SK-N-SH (cell line): ENCODE data around the gene ATP2B3. TPM values are rescaled to one million over a fixed set of nuclear protein-coding genes. Genes with fewer than 3 reads are reported as not detected.

Source experiments
- CTCF ChIA-PET: fragments of 300-600, 350-600 bp; formaldehyde crosslinking; extraction: SDS; loops from one replicate; lab custom pipeline; 2021; lab: Yijun Ruan, JAX
- POLR2A ChIA-PET: fragments of 350-600 bp; sonication (Branson Sonifier 250); formaldehyde crosslinking; extraction: SDS; loops from one replicate; lab custom pipeline; 2020; ENCODE audit warnings: antibody characterized with exemption, inconsistent platforms; lab: Yijun Ruan, JAX
- DNase-seq: peaks from one replicate; pipeline ENCODE4 v3.0.0; 2012
- H2AFZ ChIP-seq: fragments of 200-600 bp; sonication (generic); 2 replicates; pipeline ENCODE4 v1.8.1; 2016; ENCODE audit warnings: antibody characterized with exemption, mild to moderate bottlenecking, low read depth
- H3F3A ChIP-seq: fragments of 200-600 bp; sonication (generic); replicated peaks from 2 replicates; pipeline ENCODE3; 2016; ENCODE audit warnings: antibody characterized with exemption, mild to moderate bottlenecking; ENCODE audit not compliant: insufficient read depth
- H3K27ac ChIP-seq, 2 experiments: fragments of 200-500 bp in 1 of 2; fragments of 200-600 bp in 1 of 2; sonication (Bioruptor generic) in 1 of 2; sonication (generic), shearing (Covaris generic) in 1 of 2; 2 replicates each; pipeline versions ENCODE4 v1.5.1 to v1.6.1; 2014 to 2016; ENCODE audit warnings: low read depth in 2 of 2, inconsistent platforms in 1 of 2, low read length in 1 of 2, mild to moderate bottlenecking in 1 of 2, mixed read lengths in 1 of 2
- H3K27me3 ChIP-seq: fragments of 200-600 bp; sonication (generic), shearing (Covaris generic); 2 replicates; pipeline ENCODE4 v1.6.1; 2016; ENCODE audit warnings: mixed run types; ENCODE audit not compliant: insufficient read depth
- H3K36me3 ChIP-seq, 2 experiments: fragments of 200-500 bp in 1 of 2; fragments of 200-600 bp in 1 of 2; sonication (Bioruptor generic) in 1 of 2; sonication (generic) in 1 of 2; replicated peaks in 1 of 2; 2 replicates each; pipeline versions ENCODE3 to v1.5.1; 2014 to 2016; ENCODE audit warnings: low read length in 1 of 2, mild to moderate bottlenecking in 1 of 2; ENCODE audit not compliant: insufficient read depth in 2 of 2, control insufficient read depth in 1 of 2
- H3K4me1 ChIP-seq, 2 experiments: fragments of 200-500 bp in 1 of 2; fragments of 200-600 bp in 1 of 2; sonication (Bioruptor generic) in 1 of 2; sonication (generic), shearing (Covaris generic) in 1 of 2; 2 replicates each; pipeline versions ENCODE4 v1.5.1 to v1.6.1; 2014 to 2016; ENCODE audit warnings: low read depth in 1 of 2, low read length in 1 of 2, mixed run types in 1 of 2; ENCODE audit not compliant: insufficient read depth in 2 of 2, control insufficient read depth in 1 of 2
- H3K4me2 ChIP-seq: fragments of 200-600 bp; sonication (generic), shearing (Covaris generic); 2 replicates; pipeline ENCODE4 v1.6.1; 2017; ENCODE audit warnings: mixed run types
- H3K4me3 ChIP-seq, 2 experiments: fragments of 200-500 bp in 1 of 2; fragments of 200-600 bp in 1 of 2; sonication (Bioruptor generic) in 1 of 2; sonication (generic), shearing (Covaris generic) in 1 of 2; 2 replicates each; pipeline versions ENCODE4 v1.5.1 to v1.8.1; 2014 to 2016; ENCODE audit warnings: low read depth in 2 of 2, inconsistent platforms in 1 of 2, low read length in 1 of 2, mild to moderate bottlenecking in 1 of 2, mixed read lengths in 1 of 2, moderate library complexity in 1 of 2
- H3K79me2 ChIP-seq: fragments of 200-600 bp; sonication (generic); 2 replicates; pipeline ENCODE4 v1.8.1; 2017; ENCODE audit warnings: mild to moderate bottlenecking; ENCODE audit not compliant: insufficient read depth
- H3K9ac ChIP-seq: fragments of 200-600 bp; sonication (generic); 2 replicates; pipeline ENCODE4 v1.6.1; 2017; ENCODE audit warnings: mixed run types
- H3K9me2 ChIP-seq: fragments of 200-600 bp; sonication (generic); 2 replicates; pipeline ENCODE4 v1.6.1; 2017; ENCODE audit warnings: mixed run types
- H3K9me3 ChIP-seq: fragments of 200-600 bp; sonication (generic); 2 replicates; pipeline ENCODE4 v1.6.1; 2017; ENCODE audit warnings: mixed run types, mild to moderate bottlenecking, moderate library complexity
- H4K20me1 ChIP-seq: fragments of 200-600 bp; sonication (generic); 2 replicates; pipeline ENCODE4 v1.6.1; 2017; ENCODE audit warnings: mild to moderate bottlenecking, mixed run types; ENCODE audit not compliant: insufficient read depth
- CHD2 ChIP-seq: fragments of 150-350 bp; IDR thresholded peaks from 2 replicates; pipeline ENCODE4 v1.6.1; 2018; ENCODE audit warnings: low read length; ENCODE audit not compliant: partially characterized antibody
- ELF1 ChIP-seq: IDR thresholded peaks from 2 replicates; pipeline ENCODE4 v1.4.0; 2012
- EP300 ChIP-seq, 2 experiments: IDR thresholded peaks; 2 replicates each; pipeline versions ENCODE4 v1.4.0 to v1.6.1; 2012; ENCODE audit warnings: borderline replicate concordance in 1 of 2, low read depth in 1 of 2, low read length in 1 of 2
- FOXM1 ChIP-seq: IDR thresholded peaks from 2 replicates; pipeline ENCODE4 v1.4.0; 2012; ENCODE audit warnings: low read depth, mild to moderate bottlenecking
- GATA2 ChIP-seq: sonication (generic); formaldehyde crosslinking; IDR thresholded peaks from 2 replicates; pipeline ENCODE4 v1.5.0; 2020; ENCODE audit warnings: mild to moderate bottlenecking, missing genetic modification reagents
- MEF2A ChIP-seq: IDR thresholded peaks from 2 replicates; pipeline ENCODE4 v1.4.0; 2012; ENCODE audit warnings: low read depth, borderline replicate concordance
- POLR2AphosphoS5 ChIP-seq: IDR thresholded peaks from 2 replicates; pipeline ENCODE4 v1.6.1; 2012; ENCODE audit warnings: low read depth, low read length
- RFX5 ChIP-seq: IDR thresholded peaks from 2 replicates; pipeline ENCODE4 v1.6.1; 2012; ENCODE audit warnings: mild to moderate bottlenecking, improper control_type of control experiment, low read length
- SIN3A ChIP-seq: IDR thresholded peaks from 2 replicates; pipeline ENCODE4 v1.6.1; 2012; ENCODE audit warnings: low read depth, mild to moderate bottlenecking, low read length, moderate library complexity, borderline replicate concordance
- TCF12 ChIP-seq: IDR thresholded peaks from 2 replicates; pipeline ENCODE4 v1.4.0; 2012
- TEAD4 ChIP-seq: IDR thresholded peaks from 2 replicates; pipeline ENCODE4 v1.4.0; 2012; ENCODE audit warnings: mild to moderate bottlenecking, borderline replicate concordance; ENCODE audit not compliant: insufficient read depth
- YY1 ChIP-seq: IDR thresholded peaks from 2 replicates; pipeline ENCODE4 v1.4.0; 2012; ENCODE audit warnings: low read depth, mild to moderate bottlenecking
- WGBS: methylation state at CpG from one replicate; pipeline ENCODE4 v1.1.6; 2017; ENCODE audit warnings: low lambda C conversion rate; 5-methylcytosine and 5-hydroxymethylcytosine counted together
- polyA plus RNA-seq, 3 experiments: library from polyadenylated mRNA; depleted of rRNA; stranded (reverse); fragments of >200 nt; gene quantifications; 2 replicates each; pipeline ENCODE4 v1.2.3, GENCODE V29; 2012
- TF ChIP-seq, protein P1 (sequence below): fragments of 150-350 bp; IDR thresholded peaks from 2 replicates; pipeline ENCODE4 v1.6.1; 2017; ENCODE audit warnings: antibody characterized with exemption, low read length, low read depth, borderline replicate concordance
- TF ChIP-seq, protein P2 (sequence below): IDR thresholded peaks from 2 replicates; pipeline ENCODE4 v1.6.1; 2012; ENCODE audit warnings: mild to moderate bottlenecking, low read depth, low read length, moderate library complexity
- TF ChIP-seq, protein P3 (sequence below): IDR thresholded peaks from 2 replicates; pipeline ENCODE4 v1.4.0; 2012; ENCODE audit warnings: low read depth, borderline replicate concordance

The ATP2B3 gene
- polyA plus RNA-seq, 1 of the 3 experiments (the other 2 are of a cell fraction), result 0.16 TPM

DNA sequence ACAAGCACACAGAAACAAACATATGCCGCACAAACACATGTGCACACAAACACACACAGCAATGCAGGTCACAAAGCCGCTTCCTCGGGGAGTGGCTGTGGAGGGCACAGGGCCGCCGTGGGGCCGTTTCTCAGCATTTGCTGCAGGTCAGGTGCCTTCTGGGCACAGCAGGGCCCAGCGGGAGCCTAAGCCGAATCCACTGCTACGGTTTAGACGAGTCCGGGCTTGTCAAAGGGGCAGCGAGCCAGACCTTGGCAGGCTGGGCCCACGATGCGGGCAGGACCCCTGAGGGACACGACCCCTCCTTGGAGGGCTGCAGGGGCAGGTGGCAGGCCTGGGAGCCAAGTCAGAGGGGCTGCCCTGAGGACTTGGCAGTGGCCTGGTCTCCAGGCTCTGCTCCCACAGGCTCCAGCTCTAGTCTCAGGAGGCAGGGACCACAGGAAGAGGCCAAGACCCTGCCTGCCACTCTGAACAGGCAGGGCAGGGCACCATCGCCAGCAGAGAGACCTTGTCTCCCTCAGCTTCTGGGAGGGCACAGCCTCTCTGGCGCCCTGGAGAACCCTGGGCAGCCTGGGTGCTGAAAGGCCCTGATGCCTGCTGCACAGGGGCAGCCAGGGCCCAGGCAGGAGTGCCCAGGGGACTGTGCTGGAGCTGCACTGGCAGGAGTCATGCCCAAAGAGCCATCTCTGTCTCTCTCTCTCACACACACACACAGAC, 5.5 kb upstream of the ATP2B3 start:
- Histone ChIP-seq H3K9ac (no peak overlapping the region), H3K9me2 (no peaks in the 10 kb centered on the region), H3K27ac (0 out of 4 replicates have a peak overlapping the region, but pooled peaks of 1 of the 2 experiments have one; percentile 9), H3K27me3 (peaks cover 8% of the 10 kb centered on the region; the same call in 1 of the 2 replicates), H3F3A (peaks cover 5% of the 10 kb centered on the region), H3K4me3 (no peak overlapping the region), H4K20me1 (no peaks in the 10 kb centered on the region), H2AFZ (no peak overlapping the region), H3K36me3 (no peaks in the 10 kb centered on the region), H3K9me3 (no peaks in the 10 kb centered on the region), H3K4me1 (peaks cover 0 to 7% of the 10 kb centered on the region in 2 experiments; a peak in 1 of 4 replicates), H3K4me2 (no peak overlapping the region), H3K79me2 (no peaks in the 10 kb centered on the region)
- no peak for DNase-seq
- WGBS, result 55% methylated on average over 2 of the region's 17 CpGs
- POLR2A ChIA-PET, result no interaction called here
- TF ChIP-seq GATA2 (no peak), FOXM1 (no peak)
- CTCF ChIA-PET, result interaction anchor here (1.8 to 8.8 kb wide), 3 partner anchors 27 to 51 kb away, joined by 7 to 203 read pairs (median 10); partner anchors contain the start of gene HAUS7

DNA sequence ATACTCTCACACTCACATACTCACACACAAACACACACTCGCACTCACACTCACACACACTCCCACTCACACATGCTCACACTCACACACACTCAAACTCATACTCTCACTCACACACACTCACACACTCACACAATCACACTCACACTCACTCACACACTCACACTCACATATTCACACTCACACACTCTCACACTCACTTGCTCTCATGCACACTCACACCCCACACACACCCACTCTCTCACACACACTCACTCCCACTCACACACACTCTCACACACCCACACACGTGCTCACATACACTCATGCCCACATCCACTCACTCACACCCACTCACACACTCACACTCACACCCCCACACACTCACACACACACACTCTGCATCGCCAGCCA, 4.9 kb upstream of the ATP2B3 start:
- Histone ChIP-seq H3K4me3 (no peak overlapping the region), H2AFZ (no peak overlapping the region), H3K36me3 (no peaks in the 10 kb centered on the region), H3K9me3 (no peaks in the 10 kb centered on the region), H4K20me1 (no peaks in the 10 kb centered on the region), H3F3A (peaks cover 5% of the 10 kb centered on the region), H3K27ac (no peak overlapping the region), H3K4me1 (peaks cover 0 to 3% of the 10 kb centered on the region in 2 experiments; a peak in 1 of 4 replicates), H3K4me2 (no peak overlapping the region), H3K79me2 (no peaks in the 10 kb centered on the region), H3K9ac (no peak overlapping the region), H3K27me3 (peaks cover 8% of the 10 kb centered on the region; the same call in 1 of the 2 replicates), H3K9me2 (no peaks in the 10 kb centered on the region)
- TF ChIP-seq POLR2AphosphoS5, result no peak
- no peak for TF ChIP-seq RFX5
- no peak for TF ChIP-seq TCF12
- no peak for TF ChIP-seq MEF2A
- TF ChIP-seq, protein P1, sequence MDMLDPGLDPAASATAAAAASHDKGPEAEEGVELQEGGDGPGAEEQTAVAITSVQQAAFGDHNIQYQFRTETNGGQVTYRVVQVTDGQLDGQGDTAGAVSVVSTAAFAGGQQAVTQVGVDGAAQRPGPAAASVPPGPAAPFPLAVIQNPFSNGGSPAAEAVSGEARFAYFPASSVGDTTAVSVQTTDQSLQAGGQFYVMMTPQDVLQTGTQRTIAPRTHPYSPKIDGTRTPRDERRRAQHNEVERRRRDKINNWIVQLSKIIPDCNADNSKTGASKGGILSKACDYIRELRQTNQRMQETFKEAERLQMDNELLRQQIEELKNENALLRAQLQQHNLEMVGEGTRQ, result no peak
- TF ChIP-seq TEAD4, result no peak
- no peak for TF ChIP-seq CHD2
- TF ChIP-seq, protein P2, sequence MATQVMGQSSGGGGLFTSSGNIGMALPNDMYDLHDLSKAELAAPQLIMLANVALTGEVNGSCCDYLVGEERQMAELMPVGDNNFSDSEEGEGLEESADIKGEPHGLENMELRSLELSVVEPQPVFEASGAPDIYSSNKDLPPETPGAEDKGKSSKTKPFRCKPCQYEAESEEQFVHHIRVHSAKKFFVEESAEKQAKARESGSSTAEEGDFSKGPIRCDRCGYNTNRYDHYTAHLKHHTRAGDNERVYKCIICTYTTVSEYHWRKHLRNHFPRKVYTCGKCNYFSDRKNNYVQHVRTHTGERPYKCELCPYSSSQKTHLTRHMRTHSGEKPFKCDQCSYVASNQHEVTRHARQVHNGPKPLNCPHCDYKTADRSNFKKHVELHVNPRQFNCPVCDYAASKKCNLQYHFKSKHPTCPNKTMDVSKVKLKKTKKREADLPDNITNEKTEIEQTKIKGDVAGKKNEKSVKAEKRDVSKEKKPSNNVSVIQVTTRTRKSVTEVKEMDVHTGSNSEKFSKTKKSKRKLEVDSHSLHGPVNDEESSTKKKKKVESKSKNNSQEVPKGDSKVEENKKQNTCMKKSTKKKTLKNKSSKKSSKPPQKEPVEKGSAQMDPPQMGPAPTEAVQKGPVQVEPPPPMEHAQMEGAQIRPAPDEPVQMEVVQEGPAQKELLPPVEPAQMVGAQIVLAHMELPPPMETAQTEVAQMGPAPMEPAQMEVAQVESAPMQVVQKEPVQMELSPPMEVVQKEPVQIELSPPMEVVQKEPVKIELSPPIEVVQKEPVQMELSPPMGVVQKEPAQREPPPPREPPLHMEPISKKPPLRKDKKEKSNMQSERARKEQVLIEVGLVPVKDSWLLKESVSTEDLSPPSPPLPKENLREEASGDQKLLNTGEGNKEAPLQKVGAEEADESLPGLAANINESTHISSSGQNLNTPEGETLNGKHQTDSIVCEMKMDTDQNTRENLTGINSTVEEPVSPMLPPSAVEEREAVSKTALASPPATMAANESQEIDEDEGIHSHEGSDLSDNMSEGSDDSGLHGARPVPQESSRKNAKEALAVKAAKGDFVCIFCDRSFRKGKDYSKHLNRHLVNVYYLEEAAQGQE, result no peak
- TF ChIP-seq SIN3A, result no peak
- TF ChIP-seq EP300 (IDR thresholded peaks at IDR 0.05; ENCODE audit: borderline replicate concordance in 1 of 2, low read depth in 1 of 2, low read length in 1 of 2), result no peak
- TF ChIP-seq ELF1, result no peak
- no peak for TF ChIP-seq YY1
- TF ChIP-seq, protein P3, sequence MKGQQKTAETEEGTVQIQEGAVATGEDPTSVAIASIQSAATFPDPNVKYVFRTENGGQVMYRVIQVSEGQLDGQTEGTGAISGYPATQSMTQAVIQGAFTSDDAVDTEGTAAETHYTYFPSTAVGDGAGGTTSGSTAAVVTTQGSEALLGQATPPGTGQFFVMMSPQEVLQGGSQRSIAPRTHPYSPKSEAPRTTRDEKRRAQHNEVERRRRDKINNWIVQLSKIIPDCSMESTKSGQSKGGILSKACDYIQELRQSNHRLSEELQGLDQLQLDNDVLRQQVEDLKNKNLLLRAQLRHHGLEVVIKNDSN, result no peak
- ChIA-PET POLR2A (no interaction called here), CTCF (interaction anchor here (8.8 kb wide), 1 partner anchor 41 kb away, joined by 203 read pairs; the partner anchor contains the start of gene HAUS7)
- DNase-seq, result no peak
- WGBS, result 57% methylated on average over 3 of the region's 3 CpGs
